WERI-Rb-1 (cell line): ENCODE measurements around the gene DBN1.

Source experiments
- DNase-seq: peaks from one replicate; pipeline ENCODE4 v3.0.0-alpha.2; 2020
- H3K27ac ChIP-seq: fragments of 250-450 bp; sonication (Bioruptor Pico); 2 replicates; pipeline ENCODE4 v1.5.1; 2020; ENCODE audit warnings: mild to moderate bottlenecking, moderate library complexity
- H3K27me3 ChIP-seq: fragments of 250-450 bp; sonication (Bioruptor Pico); 2 replicates; pipeline ENCODE4 v1.5.1; 2021; ENCODE audit warnings: mild to moderate bottlenecking, low read depth, moderate library complexity; ENCODE audit not compliant: insufficient read depth, severe bottlenecking
- H3K36me3 ChIP-seq: fragments of 250-450 bp; sonication (Bioruptor Pico); 2 replicates; pipeline ENCODE4 v1.5.1; 2020; ENCODE audit warnings: mild to moderate bottlenecking, moderate library complexity
- H3K4me3 ChIP-seq: 2 replicates; pipeline ENCODE4 v1.5.1; 2011; ENCODE audit warnings: low read depth, mild to moderate bottlenecking, control low read depth, low read length
- H3K9me3 ChIP-seq: fragments of 250-450 bp; sonication (Bioruptor Pico); 2 replicates; pipeline ENCODE4 v1.5.1; 2021; ENCODE audit warnings: mild to moderate bottlenecking, moderate library complexity; ENCODE audit not compliant: severe bottlenecking
- TF ChIP-seq, protein P1 (sequence below): IDR thresholded peaks from 2 replicates; pipeline ENCODE4 v1.5.1; 2011; ENCODE audit warnings: low read depth, mild to moderate bottlenecking, control low read depth, inconsistent platforms, low read length

The DBN1 gene

DNA sequence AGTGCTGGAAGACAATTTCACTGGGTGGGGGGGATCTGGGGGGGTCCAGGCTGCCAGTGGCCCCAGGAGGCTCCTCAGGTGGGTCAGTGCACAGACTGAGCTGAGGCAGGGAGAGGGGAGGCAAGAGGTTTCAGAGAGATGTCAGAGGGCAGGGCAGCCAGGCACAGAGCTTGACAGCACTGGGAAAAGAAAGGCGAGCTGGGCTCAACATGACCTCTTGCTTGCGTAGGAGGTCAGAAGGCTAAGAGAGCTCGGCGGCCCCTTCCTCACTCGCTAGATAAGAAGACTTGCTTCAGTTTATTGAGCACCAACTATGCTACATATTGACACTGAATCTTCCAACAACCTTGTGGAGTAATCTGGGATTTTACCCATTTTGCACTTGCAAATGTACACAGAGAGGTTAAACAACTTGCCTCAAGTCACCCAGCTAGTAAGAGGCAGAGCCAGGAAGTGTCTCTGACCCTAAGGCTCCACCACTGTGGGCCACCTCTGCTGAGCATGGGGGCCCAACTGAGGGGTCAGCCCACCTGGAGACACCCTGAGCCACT, 20.4 kb upstream of the DBN1 start:
- H3K4me3 ChIP-seq, result no peak overlapping the region

DNA sequence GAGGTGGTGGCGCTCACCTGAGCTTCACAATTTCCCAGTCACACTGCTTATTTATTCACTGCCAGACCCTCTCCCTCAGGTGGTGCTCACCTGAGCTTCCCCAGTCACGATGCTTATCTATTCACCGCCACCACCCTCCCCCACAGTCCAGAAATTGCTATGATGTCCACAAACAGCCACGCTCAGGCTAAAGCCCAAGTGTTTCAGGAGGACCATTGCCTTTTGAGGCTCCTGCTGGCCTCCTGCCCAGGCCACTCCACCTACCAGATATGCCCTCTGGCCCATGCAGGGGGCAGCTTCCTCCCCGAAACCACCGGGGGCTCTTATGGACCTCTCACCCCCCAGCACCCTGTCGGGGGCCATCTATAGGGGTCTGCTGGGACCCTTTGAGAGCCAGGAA, 19.4 kb upstream of the DBN1 start:
- H3K36me3 ChIP-seq, result peaks cover 17% of the 10 kb centered on the region
- no peaks in the 10 kb centered on the region for H3K9me3 ChIP-seq
- DNase-seq, result no peak
- TF ChIP-seq, protein P1, sequence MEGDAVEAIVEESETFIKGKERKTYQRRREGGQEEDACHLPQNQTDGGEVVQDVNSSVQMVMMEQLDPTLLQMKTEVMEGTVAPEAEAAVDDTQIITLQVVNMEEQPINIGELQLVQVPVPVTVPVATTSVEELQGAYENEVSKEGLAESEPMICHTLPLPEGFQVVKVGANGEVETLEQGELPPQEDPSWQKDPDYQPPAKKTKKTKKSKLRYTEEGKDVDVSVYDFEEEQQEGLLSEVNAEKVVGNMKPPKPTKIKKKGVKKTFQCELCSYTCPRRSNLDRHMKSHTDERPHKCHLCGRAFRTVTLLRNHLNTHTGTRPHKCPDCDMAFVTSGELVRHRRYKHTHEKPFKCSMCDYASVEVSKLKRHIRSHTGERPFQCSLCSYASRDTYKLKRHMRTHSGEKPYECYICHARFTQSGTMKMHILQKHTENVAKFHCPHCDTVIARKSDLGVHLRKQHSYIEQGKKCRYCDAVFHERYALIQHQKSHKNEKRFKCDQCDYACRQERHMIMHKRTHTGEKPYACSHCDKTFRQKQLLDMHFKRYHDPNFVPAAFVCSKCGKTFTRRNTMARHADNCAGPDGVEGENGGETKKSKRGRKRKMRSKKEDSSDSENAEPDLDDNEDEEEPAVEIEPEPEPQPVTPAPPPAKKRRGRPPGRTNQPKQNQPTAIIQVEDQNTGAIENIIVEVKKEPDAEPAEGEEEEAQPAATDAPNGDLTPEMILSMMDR, result no peak
- H3K27ac ChIP-seq, result no peak overlapping the region
- no peaks in the 10 kb centered on the region for H3K27me3 ChIP-seq
- H3K4me3 ChIP-seq, result no peak overlapping the region

More for the DNA sequence above, 20.4 kb upstream of the DBN1 start:
- Histone ChIP-seq H3K9me3 (no peaks in the 10 kb centered on the region), H3K36me3 (peaks cover 14% of the 10 kb centered on the region), H3K27ac (no peak overlapping the region), H3K27me3 (no peaks in the 10 kb centered on the region)
- TF ChIP-seq, protein P1, result no peak
- no peak for DNase-seq

DNA sequence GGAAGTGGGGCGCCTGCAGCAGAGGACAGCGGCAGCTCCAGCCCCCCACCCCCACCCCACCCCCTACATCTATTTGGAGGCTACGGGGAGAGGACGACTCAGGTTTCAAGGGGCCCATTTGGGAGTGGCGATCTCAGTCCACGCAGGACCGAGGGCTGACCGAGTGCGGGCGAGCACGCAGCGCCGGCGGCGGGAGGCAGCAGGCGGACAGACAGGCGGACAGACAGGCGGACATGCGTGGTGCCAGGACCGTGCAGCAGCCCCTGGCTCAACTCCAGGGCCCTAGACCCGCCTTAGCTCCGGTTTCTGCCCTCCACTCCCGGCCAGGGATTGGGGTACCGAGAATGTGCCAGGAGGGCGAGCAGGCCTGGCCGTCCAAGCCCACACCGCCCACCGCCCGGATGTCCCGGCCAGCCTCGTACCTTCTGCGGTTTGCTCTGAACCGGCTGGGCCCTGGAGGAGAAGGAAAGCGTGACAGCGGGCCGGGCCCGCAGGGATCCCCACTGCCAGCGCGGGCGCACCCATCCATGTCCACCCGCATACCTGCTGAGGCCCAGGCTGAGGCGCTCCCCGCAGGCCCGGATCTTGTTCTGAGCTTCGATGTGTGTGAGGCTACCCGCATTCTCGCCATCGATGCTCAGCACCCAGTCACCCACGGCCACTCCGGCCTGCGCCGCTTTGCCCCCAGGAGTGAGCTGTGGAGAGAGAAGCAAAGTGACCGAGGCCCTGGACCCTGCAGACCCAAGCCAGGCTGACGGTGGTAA, 18.7 kb upstream of the DBN1 start:
- peaks cover 20% of the 10 kb centered on the region for H3K36me3 ChIP-seq
- H3K27ac ChIP-seq, result no peak overlapping the region
- no peaks in the 10 kb centered on the region for H3K27me3 ChIP-seq
- H3K9me3 ChIP-seq, result no peaks in the 10 kb centered on the region
- DNase-seq, result no peak
- TF ChIP-seq, protein P1, result no peak
- H3K4me3 ChIP-seq, result no peak overlapping the region

DNA sequence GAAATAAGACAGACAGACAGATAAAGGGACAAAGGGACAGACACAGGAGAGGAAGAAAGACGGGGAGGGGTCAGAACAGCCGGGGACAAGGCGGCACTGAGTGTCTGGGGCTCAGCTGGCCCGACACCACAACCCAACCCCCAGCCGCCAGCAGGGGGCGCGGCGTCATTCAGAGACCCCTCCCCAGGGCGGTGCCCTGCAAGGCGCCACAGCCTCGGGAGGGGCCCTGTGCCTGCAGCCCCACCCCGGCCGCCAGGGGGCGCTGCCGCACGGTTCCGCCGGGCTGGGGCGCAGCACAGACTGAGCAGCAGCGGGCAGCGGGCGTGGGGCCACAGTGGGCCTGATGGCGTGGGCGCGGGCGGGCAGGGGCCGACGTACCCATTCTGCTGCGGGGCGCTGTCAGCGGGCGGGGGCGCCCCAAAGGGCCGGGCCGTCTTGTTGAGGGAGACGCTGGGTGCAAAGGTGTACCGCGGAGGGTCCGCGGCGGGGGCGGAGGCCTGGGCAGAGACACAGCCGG, 18.1 kb upstream of the DBN1 start:
- Histone ChIP-seq H3K9me3 (no peaks in the 10 kb centered on the region), H3K27ac (peak overlapping the region; percentile 44; the same call in 1 of the 2 replicates), H3K36me3 (peaks cover 20% of the 10 kb centered on the region), H3K4me3 (no peak overlapping the region), H3K27me3 (no peaks in the 10 kb centered on the region)
- TF ChIP-seq, protein P1, result peak; percentile 88
- peak; percentile 81 for DNase-seq

DNA sequence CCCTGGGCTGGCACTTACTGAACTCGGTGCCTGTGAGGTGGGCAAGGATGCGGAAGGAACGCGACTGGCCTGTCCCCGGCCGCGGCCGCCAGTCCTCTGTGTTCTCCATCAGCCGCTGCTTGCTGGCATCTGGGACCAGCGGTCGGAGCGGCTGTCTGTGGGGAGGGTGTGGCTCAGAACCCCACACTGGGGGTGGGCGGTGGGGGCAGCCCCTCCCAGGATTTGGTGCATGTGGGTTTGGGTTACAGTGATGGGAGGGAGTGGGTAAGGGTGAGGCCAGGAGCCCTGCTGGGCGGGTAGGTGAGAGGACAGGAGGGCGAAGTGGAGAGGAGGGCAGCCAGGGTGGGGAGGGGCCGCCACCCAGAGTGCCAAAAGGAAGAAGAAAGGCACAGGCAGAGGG, 17.6 kb upstream of the DBN1 start:
- Histone ChIP-seq H3K9me3 (no peaks in the 10 kb centered on the region), H3K27ac (peak overlapping the region; percentile 44; the same call in 1 of the 2 replicates), H3K4me3 (no peak overlapping the region), H3K36me3 (peaks cover 20% of the 10 kb centered on the region), H3K27me3 (no peaks in the 10 kb centered on the region)
- DNase-seq, result no peak
- TF ChIP-seq, protein P1, result no peak
